AG10803 (cell line): ENCODE data around the gene DCD.

ENCODE experiments used
- DNase-seq: peaks from one replicate; pipeline ENCODE4 v3.0.0; 2010; ENCODE audit warnings: low read depth
- H3K4me3 ChIP-seq: 2 replicates; pipeline ENCODE4 v1.5.1; 2011; ENCODE audit warnings: mild to moderate bottlenecking, low read length, control low read depth
- CTCF ChIP-seq: conservative IDR thresholded peaks from 2 replicates; pipeline ENCODE4 v1.5.1; 2011; ENCODE audit warnings: mild to moderate bottlenecking, low read length, control low read depth, inconsistent platforms

The DCD gene

GRCh38 chr12:54624315-54625279, 23.6 kb downstream of the DCD start:
- DNase-seq = no peak
- H3K4me3 ChIP-seq = no peak overlapping the region
- no peak for TF ChIP-seq CTCF

DNA sequence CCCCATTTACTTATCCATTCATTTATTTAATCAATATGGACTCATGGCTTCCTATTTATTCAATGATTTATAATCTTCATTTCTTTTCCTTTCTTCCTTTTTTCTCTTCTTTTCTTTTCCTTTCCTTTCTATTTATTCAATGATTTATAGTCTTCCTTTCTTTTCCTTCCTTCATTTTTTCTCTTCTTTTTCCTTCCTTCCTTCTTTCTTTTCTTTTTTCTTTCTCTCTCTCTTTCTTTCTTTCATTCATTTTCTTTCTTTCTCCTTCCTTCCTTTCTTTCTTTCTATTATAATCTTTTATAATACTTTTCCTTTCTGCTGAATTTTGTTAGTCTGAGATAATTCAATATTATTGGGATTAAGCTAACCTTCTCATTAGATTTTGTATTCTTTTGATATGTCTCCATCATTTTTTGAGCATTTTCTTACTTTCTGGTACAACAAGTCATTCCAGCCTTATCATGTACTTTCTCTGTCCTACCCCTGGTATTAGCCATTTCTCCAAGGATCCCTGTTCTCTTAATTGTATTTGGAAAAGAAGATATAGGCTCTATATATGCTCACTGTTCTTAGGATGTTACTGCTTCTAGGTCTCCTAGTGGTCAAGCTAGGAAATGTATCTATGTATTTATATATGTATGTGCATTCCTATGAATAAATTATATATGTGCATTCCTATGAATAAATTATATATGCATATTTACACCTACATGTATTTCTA, 25.5 kb downstream of the DCD start:
- TF ChIP-seq CTCF = no peak; the same call in 1 of the 2 replicates
- no peak for DNase-seq
- H3K4me3 ChIP-seq = no peak overlapping the region

DNA sequence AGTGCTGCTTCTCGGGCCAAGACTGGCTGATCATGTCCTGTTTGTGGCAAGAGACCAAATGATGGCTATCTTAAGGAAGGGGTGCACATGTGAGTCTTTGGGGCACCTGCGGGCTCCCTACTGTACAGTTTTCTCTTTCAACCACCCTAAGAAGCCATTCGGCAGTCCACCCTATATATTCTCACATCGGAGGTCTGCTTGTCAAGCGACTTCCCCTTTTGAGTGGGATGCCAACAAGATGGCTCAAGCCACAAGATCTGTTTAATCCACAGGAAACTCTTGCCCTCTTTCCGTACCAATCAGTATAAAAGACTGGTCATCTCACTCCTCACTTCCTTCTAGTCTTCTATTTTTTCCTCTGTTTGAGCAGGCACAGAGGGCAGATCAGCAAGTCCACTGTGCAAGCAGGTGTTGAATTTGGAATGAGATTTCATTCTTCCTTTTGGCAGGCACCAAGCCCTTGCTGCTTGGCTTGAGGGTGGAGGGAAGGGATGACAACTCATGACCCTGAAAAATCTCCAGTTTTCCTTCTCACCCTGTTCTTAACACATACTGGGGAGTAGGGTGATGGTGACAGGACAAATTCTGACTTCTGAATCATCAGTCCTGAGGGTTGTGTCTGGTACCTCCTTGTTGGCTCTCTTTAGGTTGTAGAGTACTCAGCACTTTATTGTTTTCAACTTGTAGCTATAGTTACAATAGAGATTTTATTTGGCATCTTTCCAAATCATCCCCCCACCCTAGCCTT, 31.1 kb downstream of the DCD start:
- no peak for DNase-seq
- TF ChIP-seq CTCF = no peak

GRCh38 chr12:54612225-54612750, 35.9 kb downstream of the DCD start:
- H3K4me3 ChIP-seq = no peak overlapping the region
- DNase-seq = no peak
- TF ChIP-seq CTCF = no peak

More for the DNA sequence above, 31.1 kb downstream of the DCD start:
- no peak overlapping the region for H3K4me3 ChIP-seq

GRCh38 chr12:54611715-54612149, 36.4 kb downstream of the DCD start:
- H3K4me3 ChIP-seq = no peak overlapping the region
- DNase-seq = no peak
- TF ChIP-seq CTCF = no peak

GRCh38 chr12:54608769-54609168, 39.4 kb downstream of the DCD start:
- no peak overlapping the region for H3K4me3 ChIP-seq
- no peak for TF ChIP-seq CTCF

More at GRCh38 chr12:54608769-54609168, 39.4 kb downstream of the DCD start:
- DNase-seq = no peak
